ENCODE results near the gene OSBPL2. TPM values are rescaled to one million over a fixed set of nuclear protein-coding genes. Genes with fewer than 3 reads are reported as not detected.

Gene OSBPL2
- total RNA-seq, 5 donors from 2014 or later (not counting 1 experiment from before 2014, with no cell fraction given), result 57.0 to 70.1 (median 63.0) TPM

- Mint-ChIP-seq H3K4me1 (peaks cover 46 to 54% (median 47%) of the 10 kb centered on the region in 3 donors), H3K9me3 (no peaks in the 10 kb centered on the region), H3K27ac (peak overlapping the region; percentile 31 to 81), H3K4me3 (peak overlapping the region; percentile 75 to 83 (median 78)), H3K27me3 (no peaks in the 10 kb centered on the region), H3K36me3 (peaks cover 11% of the 10 kb centered on the region)
- POLR2A ChIA-PET, result no interaction called here
- CTCF ChIA-PET, result no interaction called here
- Histone ChIP-seq H3K36me3 (ENCODE audit: control insufficient read depth in 2 of 2, extremely low read depth in 1 of 2, insufficient read depth in 1 of 2, low read length in 1 of 2) (peaks cover 0 to 14% of the 10 kb centered on the region in 2 donors), H3K27ac (ENCODE audit: low read length) (peak overlapping the region; percentile 6), H3K4me1 (ENCODE audit: control insufficient read depth in 1 of 2, extremely low read depth in 1 of 2, insufficient read depth in 2 of 2, low read length in 2 of 2) (peaks cover 14 to 44% of the 10 kb centered on the region in 2 experiments), H3K4me3 (ENCODE audit: control insufficient read depth in 1 of 2, extremely low read depth in 1 of 2, low read length in 1 of 2) (peak overlapping the region; percentile 58 to 66), H3K27me3 (replicated peaks in 1 of 2; ENCODE audit: control insufficient read depth in 2 of 2, extremely low read depth in 1 of 2, insufficient read depth in 2 of 2, low read length in 1 of 2) (peaks cover 0 to 19% of the 10 kb centered on the region in 2 experiments), H3K9me3 (no peaks in the 10 kb centered on the region)
- WGBS (ENCODE audit: insufficient coverage), result 73% methylated on average over 19 of the region's 23 CpGs
- DNase-seq (no peak), ATAC-seq (replicated peaks in 1 of 4) (no peak)
Measured at GRCh38 chr20:62239278-62239879, 1.1 kb downstream of the OSBPL2 start.

GRCh38 chr20:62240020-62240685 is 1.8 kb downstream of the OSBPL2 start:
- Mint-ChIP-seq H3K27me3 (no peaks in the 10 kb centered on the region), H3K36me3 (peaks cover 11% of the 10 kb centered on the region), H3K9me3 (no peaks in the 10 kb centered on the region), H3K27ac (peak overlapping the region in 1 of 2 donors; percentile 2), H3K4me3 (peak overlapping the region; percentile 75 to 83 (median 78)), H3K4me1 (peaks cover 51 to 59% (median 53%) of the 10 kb centered on the region in 3 donors)
- peaks cover 0 to 19% of the 10 kb centered on the region in 2 donors for H3K36me3 ChIP-seq (ENCODE audit: control insufficient read depth in 2 of 2, extremely low read depth in 1 of 2, insufficient read depth in 1 of 2, low read length in 1 of 2)
- ChIA-PET POLR2A (no interaction called here), CTCF (no interaction called here)
- peaks cover 0 to 14% of the 10 kb centered on the region in 2 experiments for H3K27me3 ChIP-seq (replicated peaks in 1 of 2; ENCODE audit: control insufficient read depth in 2 of 2, extremely low read depth in 1 of 2, insufficient read depth in 2 of 2, low read length in 1 of 2)
- H3K9me3 ChIP-seq, result no peaks in the 10 kb centered on the region
- peaks cover 14 to 49% of the 10 kb centered on the region in 2 experiments for H3K4me1 ChIP-seq (ENCODE audit: control insufficient read depth in 1 of 2, extremely low read depth in 1 of 2, insufficient read depth in 2 of 2, low read length in 2 of 2)
- DNase-seq, result no peak
- WGBS (ENCODE audit: insufficient coverage), result 100% methylated on average over 2 of the region's 13 CpGs
- no peak overlapping the region for H3K27ac ChIP-seq (ENCODE audit: low read length)
- no peak overlapping the region for H3K4me3 ChIP-seq (ENCODE audit: control insufficient read depth in 1 of 2, extremely low read depth in 1 of 2, low read length in 1 of 2)
- ATAC-seq (replicated peaks in 1 of 4), result no peak

GRCh38 chr20:62241506-62241905 is 3.2 kb downstream of the OSBPL2 start:
- H3K27me3 Mint-ChIP-seq, result no peaks in the 10 kb centered on the region
- CTCF ChIA-PET, result no interaction called here
- WGBS (ENCODE audit: insufficient coverage), result 97% methylated on average over 5 of the region's 10 CpGs
- H3K36me3 Mint-ChIP-seq, result peaks cover 11% of the 10 kb centered on the region
- Histone ChIP-seq H3K4me3 (ENCODE audit: control insufficient read depth in 1 of 2, extremely low read depth in 1 of 2, low read length in 1 of 2) (no peak overlapping the region), H3K9me3 (no peaks in the 10 kb centered on the region), H3K27ac (ENCODE audit: low read length) (no peak overlapping the region), H3K27me3 (replicated peaks in 1 of 2; ENCODE audit: control insufficient read depth in 2 of 2, extremely low read depth in 1 of 2, insufficient read depth in 2 of 2, low read length in 1 of 2) (peaks cover 0 to 2% of the 10 kb centered on the region in 2 experiments), H3K4me1 (ENCODE audit: control insufficient read depth in 1 of 2, extremely low read depth in 1 of 2, insufficient read depth in 2 of 2, low read length in 2 of 2) (peaks cover 14 to 49% of the 10 kb centered on the region in 2 experiments), H3K36me3 (ENCODE audit: control insufficient read depth in 2 of 2, extremely low read depth in 1 of 2, insufficient read depth in 1 of 2, low read length in 1 of 2) (peaks cover 0 to 24% of the 10 kb centered on the region in 2 donors)
- POLR2A ChIA-PET, result no interaction called here
- no peak for DNase-seq
- H3K4me3 Mint-ChIP-seq, result peak overlapping the region; percentile 9 to 75 (median 41)
- ATAC-seq (replicated peaks in 1 of 4), result no peak
- H3K4me1 Mint-ChIP-seq, result peaks cover 53 to 64% (median 59%) of the 10 kb centered on the region in 3 donors
- no peak overlapping the region for H3K27ac Mint-ChIP-seq
- H3K9me3 Mint-ChIP-seq, result no peaks in the 10 kb centered on the region

GRCh38 chr20:62242176-62242575 is 3.9 kb downstream of the OSBPL2 start:
- peak overlapping the region in 1 of 2 donors; percentile 39 for H3K27ac Mint-ChIP-seq
- no peak for DNase-seq
- ChIA-PET CTCF (no interaction called here), POLR2A (no interaction called here)
- Histone ChIP-seq H3K36me3 (ENCODE audit: control insufficient read depth in 2 of 2, extremely low read depth in 1 of 2, insufficient read depth in 1 of 2, low read length in 1 of 2) (peaks cover 0 to 24% of the 10 kb centered on the region in 2 donors), H3K27ac (ENCODE audit: low read length) (no peak overlapping the region), H3K27me3 (replicated peaks in 1 of 2; ENCODE audit: control insufficient read depth in 2 of 2, extremely low read depth in 1 of 2, insufficient read depth in 2 of 2, low read length in 1 of 2) (no peaks in the 10 kb centered on the region), H3K4me1 (ENCODE audit: control insufficient read depth in 1 of 2, extremely low read depth in 1 of 2, insufficient read depth in 2 of 2, low read length in 2 of 2) (peaks cover 14 to 54% of the 10 kb centered on the region in 2 experiments), H3K4me3 (ENCODE audit: control insufficient read depth in 1 of 2, extremely low read depth in 1 of 2, low read length in 1 of 2) (no peak overlapping the region), H3K9me3 (no peaks in the 10 kb centered on the region)
- peaks cover 60 to 71% (median 64%) of the 10 kb centered on the region in 3 donors for H3K4me1 Mint-ChIP-seq
- H3K9me3 Mint-ChIP-seq, result no peaks in the 10 kb centered on the region
- H3K36me3 Mint-ChIP-seq, result peaks cover 11% of the 10 kb centered on the region
- no peaks in the 10 kb centered on the region for H3K27me3 Mint-ChIP-seq
- 90% methylated on average over 5 of the region's 6 CpGs for WGBS (ENCODE audit: insufficient coverage)
- no peak overlapping the region for H3K4me3 Mint-ChIP-seq
- ATAC-seq (replicated peaks in 1 of 4), result no peak

- no peak overlapping the region for H3K27ac ChIP-seq (ENCODE audit: low read length)
- H3K36me3 ChIP-seq (ENCODE audit: control insufficient read depth in 2 of 2, extremely low read depth in 1 of 2, insufficient read depth in 1 of 2, low read length in 1 of 2), result peaks cover 0 to 24% of the 10 kb centered on the region in 2 donors
- no peaks in the 10 kb centered on the region for H3K27me3 Mint-ChIP-seq
- H3K27ac Mint-ChIP-seq, result no peak overlapping the region
- H3K36me3 Mint-ChIP-seq, result peaks cover 11% of the 10 kb centered on the region
- DNase-seq (no peak), ATAC-seq (replicated peaks in 1 of 4) (no peak)
- H3K27me3 ChIP-seq (replicated peaks in 1 of 2; ENCODE audit: control insufficient read depth in 2 of 2, extremely low read depth in 1 of 2, insufficient read depth in 2 of 2, low read length in 1 of 2), result no peaks in the 10 kb centered on the region
- 88% methylated on average over 20 of the region's 22 CpGs for WGBS (ENCODE audit: insufficient coverage)
- H3K9me3 Mint-ChIP-seq, result no peaks in the 10 kb centered on the region
- ChIA-PET POLR2A (no interaction called here), CTCF (interaction anchor here in 1 of 2 donors (0.7 kb wide), 1 partner anchor 17 kb away, joined by 4 read pairs; no protein-coding TSS in a partner anchor)
- no peak overlapping the region for H3K4me3 Mint-ChIP-seq
- H3K9me3 ChIP-seq, result no peaks in the 10 kb centered on the region
- no peak overlapping the region for H3K4me3 ChIP-seq (ENCODE audit: control insufficient read depth in 1 of 2, extremely low read depth in 1 of 2, low read length in 1 of 2)
- H3K4me1 ChIP-seq (ENCODE audit: control insufficient read depth in 1 of 2, extremely low read depth in 1 of 2, insufficient read depth in 2 of 2, low read length in 2 of 2), result peaks cover 12 to 47% of the 10 kb centered on the region in 2 experiments
- peaks cover 56 to 67% (median 60%) of the 10 kb centered on the region in 3 donors for H3K4me1 Mint-ChIP-seq
Measured at GRCh38 chr20:62243106-62243505, 4.8 kb downstream of the OSBPL2 start.

- H3K27me3 Mint-ChIP-seq, result no peaks in the 10 kb centered on the region
- CTCF ChIA-PET, result no interaction called here
- no peak overlapping the region for H3K4me3 ChIP-seq (ENCODE audit: control insufficient read depth in 1 of 2, extremely low read depth in 1 of 2, low read length in 1 of 2)
- H3K4me1 Mint-ChIP-seq, result peaks cover 61 to 71% (median 62%) of the 10 kb centered on the region in 3 donors
- no peak overlapping the region for H3K4me3 Mint-ChIP-seq
- peaks cover 0 to 24% of the 10 kb centered on the region in 2 donors for H3K36me3 ChIP-seq (ENCODE audit: control insufficient read depth in 2 of 2, extremely low read depth in 1 of 2, insufficient read depth in 1 of 2, low read length in 1 of 2)
- H3K27me3 ChIP-seq (replicated peaks in 1 of 2; ENCODE audit: control insufficient read depth in 2 of 2, extremely low read depth in 1 of 2, insufficient read depth in 2 of 2, low read length in 1 of 2), result no peaks in the 10 kb centered on the region
- no peak overlapping the region for H3K27ac Mint-ChIP-seq
- ATAC-seq (replicated peaks in 1 of 4), result no peak
- no peak overlapping the region for H3K27ac ChIP-seq (ENCODE audit: low read length)
- peaks cover 9 to 44% of the 10 kb centered on the region in 2 experiments for H3K4me1 ChIP-seq (ENCODE audit: control insufficient read depth in 1 of 2, extremely low read depth in 1 of 2, insufficient read depth in 2 of 2, low read length in 2 of 2)
- POLR2A ChIA-PET, result no interaction called here
- H3K36me3 Mint-ChIP-seq, result peaks cover 11% of the 10 kb centered on the region
- H3K9me3 ChIP-seq, result no peaks in the 10 kb centered on the region
- 87% methylated on average over 11 of the region's 21 CpGs for WGBS (ENCODE audit: insufficient coverage)
- H3K9me3 Mint-ChIP-seq, result no peaks in the 10 kb centered on the region
- no peak for DNase-seq
Measured at GRCh38 chr20:62243906-62244515, 5.7 kb downstream of the OSBPL2 start.
